HG03039 (cell line): ENCODE results near the gene LYPD6.
A peak's percentile ranks its signal among the peaks of the same experiment; 100 is the strongest.

ENCODE experiments used
- ATAC-seq: cut with Tn5 transposase; IDR thresholded peaks from one replicate; pipeline ENCODE4 v1.9.1; 2021; ENCODE audit warnings: mild to moderate bottlenecking, moderate library complexity; ENCODE audit not compliant: unreplicated experiment

The LYPD6 gene

GRCh38 chr2:149446748-149447147 is 116.4 kb downstream of the LYPD6 start:
- ATAC-seq, result no peak

- no peak for ATAC-seq
These were observed 117.9 kb downstream of the LYPD6 start for GRCh38 chr2:149448315-149448714.

- ATAC-seq, result no peak
These were observed 118.6 kb downstream of the LYPD6 start for GRCh38 chr2:149449017-149449416.

GRCh38 chr2:149451417-149452165 is 121.2 kb downstream of the LYPD6 start:
- no peak for ATAC-seq

- no peak for ATAC-seq
These were observed 125.9 kb downstream of the LYPD6 start for GRCh38 chr2:149456285-149456684.

- no peak for ATAC-seq
These were observed 128.1 kb downstream of the LYPD6 start for GRCh38 chr2:149458502-149458901.

GRCh38 chr2:149463328-149464002 is 133.1 kb downstream of the LYPD6 start:
- ATAC-seq, result peak; percentile 93

GRCh38 chr2:149464396-149464795 is 134.0 kb downstream of the LYPD6 start:
- ATAC-seq, result no peak

GRCh38 chr2:149465873-149466272 is 135.5 kb downstream of the LYPD6 start:
- ATAC-seq, result no peak

- no peak for ATAC-seq
These were observed 136.2 kb downstream of the LYPD6 start for GRCh38 chr2:149466635-149467034.

GRCh38 chr2:149467436-149467835 is 137.0 kb downstream of the LYPD6 start:
- no peak for ATAC-seq

- ATAC-seq, result no peak
These were observed 138.2 kb downstream of the LYPD6 start for GRCh38 chr2:149468636-149469035.

GRCh38 chr2:149470046-149470445 is 139.7 kb downstream of the LYPD6 start:
- ATAC-seq, result no peak

GRCh38 chr2:149472413-149472812 is 142.0 kb downstream of the LYPD6 start:
- no peak for ATAC-seq

- no peak for ATAC-seq
These were observed 142.7 kb downstream of the LYPD6 start for GRCh38 chr2:149473068-149473467.

GRCh38 chr2:149473521-149473920 is 143.1 kb downstream of the LYPD6 start:
- ATAC-seq, result no peak

- ATAC-seq, result no peak
These were observed 152.7 kb downstream of the LYPD6 start for GRCh38 chr2:149483004-149483605.

- no peak for ATAC-seq
These were observed 156.3 kb downstream of the LYPD6 start for GRCh38 chr2:149486664-149487063.

- ATAC-seq, result no peak
These were observed 156.8 kb downstream of the LYPD6 start for GRCh38 chr2:149487189-149487588.

GRCh38 chr2:149488706-149489440 is 158.5 kb downstream of the LYPD6 start:
- ATAC-seq, result no peak

- no peak for ATAC-seq
These were observed 159.1 kb downstream of the LYPD6 start for GRCh38 chr2:149489452-149489851.
